ENCODE measurements around the gene CORO7. TPM values are rescaled to one million over a fixed set of nuclear protein-coding genes. Genes with fewer than 3 reads are reported as not detected.

Gene CORO7
- total and polyA plus RNA-seq, 9 of the 15 experiments (the other 6 are each of a cell fraction or from before 2014, with no cell fraction given): 0.45 to 77.2 (median 18.7) TPM

GRCh38 chr16:4407543-4408322, 8.7 kb downstream of the CORO7 start:
- TF ChIP-seq HMGXB4 (CRISPR knock-in tag; IDR thresholded peaks at IDR 0.05): no peak
- TF ChIP-seq STAG1 (CRISPR knock-in tag; IDR thresholded peaks at IDR 0.05; ENCODE audit: borderline replicate concordance): no peak
- TF ChIP-seq CSDE1 (IDR thresholded peaks at IDR 0.05): no peak
- no peak for TF ChIP-seq RNF219 (CRISPR knock-in tag; IDR thresholded peaks at IDR 0.05)
- TF ChIP-seq RBFOX2 (IDR thresholded peaks at IDR 0.05; ENCODE audit: low read depth, low read length): peak; percentile 52
- TF ChIP-seq U2AF1 (optimal IDR thresholded peaks at IDR 0.05; ENCODE audit: low read depth, low read length): no peak
- TF ChIP-seq TOE1 (IDR thresholded peaks at IDR 0.05; ENCODE audit: borderline replicate concordance): no peak
- TF ChIP-seq TOE1 (CRISPR knock-in tag; IDR thresholded peaks at IDR 0.05; ENCODE audit: borderline replicate concordance, low read depth): no peak
- TF ChIP-seq E2F6 (IDR thresholded peaks at IDR 0.05; ENCODE audit: borderline replicate concordance in 1 of 2, extremely low read depth in 1 of 2, insufficient read depth in 1 of 2, insufficient read length in 1 of 2, low read depth in 1 of 2, low read length in 1 of 2, poor library complexity in 1 of 2, severe bottlenecking in 1 of 2): no peak
- no peak for TF ChIP-seq ZNF398 (CRISPR knock-in tag; IDR thresholded peaks at IDR 0.05)
- Histone ChIP-seq H3K9me3 (replicated peaks; ENCODE audit: control insufficient read depth, insufficient read depth, low read depth, low read length) (no peaks in the 10 kb centered on the region), H3K4me3 (no peak overlapping the region), H3K36me3 (ENCODE audit: control insufficient read depth, insufficient read depth, low read length) (peaks cover 89% of the 10 kb centered on the region; the same call in 2 of the 3 replicates), H3K9ac (ENCODE audit: insufficient read depth in 1 of 2, low read depth in 2 of 2, low read length in 2 of 2) (no peak overlapping the region; a peak in 1 of 4 replicates), H3K4me2 (ENCODE audit: insufficient read depth, low read length) (no peak overlapping the region), H3K27ac (ENCODE audit: extremely low read depth, low read depth, low read length) (no peak overlapping the region), H4K20me1 (replicated peaks; ENCODE audit: control insufficient read depth, insufficient read depth, low read length) (peaks cover 27% of the 10 kb centered on the region), H3K27me3 (ENCODE audit: control insufficient read depth in 2 of 2, insufficient read depth in 2 of 2, low read length in 2 of 2) (no peaks in the 10 kb centered on the region), H3K79me2 (ENCODE audit: control insufficient read depth, insufficient read depth, low read length) (peaks cover 5% of the 10 kb centered on the region), H3K9me1 (ENCODE audit: control insufficient read depth, insufficient read depth, low read length) (no peaks in the 10 kb centered on the region), H2AFZ (ENCODE audit: low read depth, low read length) (no peak overlapping the region), H3K4me1 (replicated peaks in 1 of 2; ENCODE audit: control insufficient read depth in 2 of 2, insufficient read depth in 2 of 2, low read length in 2 of 2) (peaks cover 0 to 28% of the 10 kb centered on the region in 2 experiments; a peak in 1 of 5 replicates)
- ChIA-PET CTCF (ENCODE audit: low intra/inter-chr PET ratio) (no interaction called here), POLR2A (interaction anchor here (0.6 to 0.8 kb wide), 3 partner anchors 25 to 665 kb away, joined by 3 read pairs; no protein-coding TSS in a partner anchor)
- intact Hi-C loops (cut with micrococcal nuclease) (loop anchor here (10.0 kb wide), 2 partner anchors 203 to 423 kb away; no protein-coding TSS in a partner anchor), in situ Hi-C loops (cut with MboI) (no loop called here)
- BruUV-seq (replicated peaks): no TSS peak
- FAIRE-seq: no peak
- 90% methylated on average over 16 of the region's 22 CpGs for WGBS (ENCODE audit: insufficient coverage, low coverage, missing lambda C conversion rate)
- DNase-seq (ENCODE audit: extremely low read depth in 1 of 4, low spot score in 3 of 4): no peak
- ATAC-seq: no peak

Data from K562 (cell line).